IPS DF 19.7 (cell line): ENCODE data around the gene HAPLN3.

Experiments used
- DNase-seq: peaks from one replicate; pipeline ENCODE4 v3.0.0-alpha.2; 2013; ENCODE audit warnings: low read depth, low spot score

The HAPLN3 gene

GRCh38 chr15:88909956-88910831 is 14.8 kb upstream of the HAPLN3 start:
- no peak for DNase-seq

GRCh38 chr15:88908697-88909621 is 13.6 kb upstream of the HAPLN3 start:
- no peak for DNase-seq

- no peak for DNase-seq
Observed at GRCh38 chr15:88908123-88908522, 12.8 kb upstream of the HAPLN3 start.

GRCh38 chr15:88907111-88907510 is 11.8 kb upstream of the HAPLN3 start:
- no peak for DNase-seq

GRCh38 chr15:88906551-88906950 is 11.2 kb upstream of the HAPLN3 start:
- no peak for DNase-seq

GRCh38 chr15:88906130-88906529 is 10.8 kb upstream of the HAPLN3 start:
- DNase-seq: no peak

GRCh38 chr15:88905576-88905975 is 10.2 kb upstream of the HAPLN3 start:
- DNase-seq: no peak

GRCh38 chr15:88904624-88905327 is 9.4 kb upstream of the HAPLN3 start:
- DNase-seq: peak; percentile 54

GRCh38 chr15:88904257-88904623 is 8.9 kb upstream of the HAPLN3 start:
- no peak for DNase-seq

GRCh38 chr15:88902846-88903245 is 7.5 kb upstream of the HAPLN3 start:
- no peak for DNase-seq

- DNase-seq: no peak
Observed at GRCh38 chr15:88902221-88902835, 7.0 kb upstream of the HAPLN3 start.

- DNase-seq: no peak
Observed at GRCh38 chr15:88901508-88902220, 6.3 kb upstream of the HAPLN3 start.

- DNase-seq: no peak
Observed at GRCh38 chr15:88900982-88901418, 5.7 kb upstream of the HAPLN3 start.

- DNase-seq: no peak
Observed at GRCh38 chr15:88900309-88900981, 5.1 kb upstream of the HAPLN3 start.

- DNase-seq: no peak
Observed at GRCh38 chr15:88899251-88899650, 3.9 kb upstream of the HAPLN3 start.

- no peak for DNase-seq
Observed at GRCh38 chr15:88898736-88899135, 3.4 kb upstream of the HAPLN3 start.

GRCh38 chr15:88897456-88898194 is 2.3 kb upstream of the HAPLN3 start:
- no peak for DNase-seq

GRCh38 chr15:88897142-88897455 is 1.8 kb upstream of the HAPLN3 start:
- no peak for DNase-seq

- no peak for DNase-seq
Observed at GRCh38 chr15:88896333-88897033, 1.1 kb upstream of the HAPLN3 start.
